K562 (cell line): ENCODE measurements around the gene GPR32. TPM values are rescaled to one million over a fixed set of nuclear protein-coding genes. Genes with fewer than 3 reads are reported as not detected.

Experiments used
- CREM ChIP-seq: IDR thresholded peaks from 2 replicates; pipeline ENCODE4 v1.6.1; 2014; ENCODE audit warnings: antibody characterized with exemption, low read depth
- EP400 ChIP-seq: fragments of 450-650 bp; IDR thresholded peaks from 2 replicates; pipeline ENCODE4 v1.6.1; 2017; ENCODE audit warnings: antibody characterized with exemption, mild to moderate bottlenecking, moderate library complexity
- HDAC3 ChIP-seq: fragments of 450-650 bp; IDR thresholded peaks from 2 replicates; pipeline ENCODE4 v1.6.1; 2018; ENCODE audit warnings: borderline replicate concordance, mild to moderate bottlenecking, moderate library complexity; ENCODE audit not compliant: partially characterized antibody
- MEF2A ChIP-seq: IDR thresholded peaks from 2 replicates; pipeline ENCODE4 v1.6.1; 2011; ENCODE audit warnings: low read depth, mild to moderate bottlenecking, low read length, moderate library complexity; ENCODE audit not compliant: control insufficient read depth
- TCF7 ChIP-seq: sonication (generic); IDR thresholded peaks from 2 replicates; pipeline ENCODE4 v1.6.1; 2016; ENCODE audit warnings: antibody characterized with exemption, borderline replicate concordance
- TRIM28 ChIP-seq: fragments of 450-650 bp; IDR thresholded peaks from 2 replicates; pipeline ENCODE4 v1.6.1; 2017
- ZKSCAN8 ChIP-seq: fragments of 200-800 bp; sonication (Bioruptor generic); IDR thresholded peaks from 2 replicates; pipeline ENCODE4 v1.6.1; 2016; ENCODE audit warnings: missing genetic modification characterization, missing compliant biosample characterization
- ZNF57 ChIP-seq: fragments of 450-650 bp; formaldehyde crosslinking; IDR thresholded peaks from 2 replicates; pipeline ENCODE4 v1.4.0; 2020; ENCODE audit warnings: mild to moderate bottlenecking, moderate library complexity
- polyA plus RNA-seq, 8 experiments: library from polyadenylated mRNA; depleted of rRNA in 4 of 8; stranded (reverse) in 5 of 8; unstranded in 3 of 8; fragments of >200 nt; fragmentation: Nextera tagmentation in 2 of 8; fragmentation: Illumina TruSeq in 1 of 8; extraction: Ambion mirVana in 2 of 8; extraction: Trizol in 1 of 8; gene quantifications; 2 replicates each; pipeline versions ENCODE4 v1.2.1 to v1.2.3, GENCODE V29; 2011 to 2014; ENCODE audit warnings: inconsistent platforms in 1 of 8, missing spikeins in 1 of 8
- total RNA-seq, 7 experiments: library from RNA; depleted of rRNA in 6 of 7; stranded (reverse); fragments of >200 nt in 6 of 7; fragmentation: Illumina TruSeq in 2 of 7; extraction: Trizol in 2 of 7; gene quantifications; 2 replicates each; pipeline versions ENCODE4 v1.2.1 to v1.2.3, GENCODE V29; 2011 to 2021; ENCODE audit warnings: low replicate concordance in 1 of 7
- TF ChIP-seq, protein P1 (sequence below), 2 experiments: fragments of 450-650 bp in 1 of 2; sonication (generic) in 1 of 2; formaldehyde crosslinking in 1 of 2; IDR thresholded peaks; 2 replicates each; pipeline versions ENCODE4 v1.7.1 to v1.9.0; 2016 to 2022; ENCODE audit warnings: inconsistent platforms in 1 of 2, mild to moderate bottlenecking in 1 of 2, missing genetic modification reagents in 1 of 2
- TF ChIP-seq, protein P2 (sequence below): fragments of 250-450 bp; sonication (Bioruptor Pico); IDR thresholded peaks from 2 replicates; pipeline ENCODE4 v1.4.0; 2020; ENCODE audit warnings: mild to moderate bottlenecking
- TF ChIP-seq, protein P3 (sequence below): sonication (generic); formaldehyde crosslinking; IDR thresholded peaks from 2 replicates; pipeline ENCODE4 v1.8.1; 2023; ENCODE audit warnings: mild to moderate bottlenecking, missing genetic modification reagents

The GPR32 gene
- total and polyA plus RNA-seq, 9 of the 15 experiments (the other 6 are each of a cell fraction or from before 2014, with no cell fraction given) = not detected

DNA sequence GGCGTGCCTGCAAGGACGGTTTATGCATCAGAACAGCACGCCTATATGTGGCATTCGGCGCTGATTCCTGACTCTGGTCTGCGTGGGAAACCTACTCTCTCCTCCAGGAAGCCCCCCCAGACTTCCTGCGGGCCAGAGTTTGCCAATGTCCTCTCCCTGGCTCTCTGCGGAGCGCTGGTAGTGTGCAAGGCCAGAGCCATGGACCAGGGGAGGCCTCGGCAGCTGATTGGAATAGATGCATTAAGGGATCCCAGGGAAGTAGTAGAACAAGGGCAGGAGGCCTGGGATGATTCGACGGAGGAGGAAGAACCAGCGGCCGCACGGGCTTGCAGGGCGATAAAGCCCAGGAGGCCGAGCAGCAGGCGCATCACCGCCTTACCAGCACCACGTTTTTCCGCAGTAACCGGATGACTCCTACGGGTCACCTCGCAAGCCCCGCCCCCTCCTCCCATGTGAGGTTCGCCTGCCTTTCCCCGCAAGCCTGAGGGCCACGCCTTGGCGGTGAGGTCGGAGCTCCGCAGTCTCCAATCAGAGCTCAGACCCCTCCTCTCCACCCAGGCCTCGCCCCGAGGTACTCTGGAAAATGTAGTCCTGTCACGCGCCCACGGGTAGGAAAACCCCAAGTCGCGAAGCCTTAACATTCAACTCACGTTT lies 42.1 kb upstream of the GPR32 start (continued):
- TF ChIP-seq, protein P1, sequence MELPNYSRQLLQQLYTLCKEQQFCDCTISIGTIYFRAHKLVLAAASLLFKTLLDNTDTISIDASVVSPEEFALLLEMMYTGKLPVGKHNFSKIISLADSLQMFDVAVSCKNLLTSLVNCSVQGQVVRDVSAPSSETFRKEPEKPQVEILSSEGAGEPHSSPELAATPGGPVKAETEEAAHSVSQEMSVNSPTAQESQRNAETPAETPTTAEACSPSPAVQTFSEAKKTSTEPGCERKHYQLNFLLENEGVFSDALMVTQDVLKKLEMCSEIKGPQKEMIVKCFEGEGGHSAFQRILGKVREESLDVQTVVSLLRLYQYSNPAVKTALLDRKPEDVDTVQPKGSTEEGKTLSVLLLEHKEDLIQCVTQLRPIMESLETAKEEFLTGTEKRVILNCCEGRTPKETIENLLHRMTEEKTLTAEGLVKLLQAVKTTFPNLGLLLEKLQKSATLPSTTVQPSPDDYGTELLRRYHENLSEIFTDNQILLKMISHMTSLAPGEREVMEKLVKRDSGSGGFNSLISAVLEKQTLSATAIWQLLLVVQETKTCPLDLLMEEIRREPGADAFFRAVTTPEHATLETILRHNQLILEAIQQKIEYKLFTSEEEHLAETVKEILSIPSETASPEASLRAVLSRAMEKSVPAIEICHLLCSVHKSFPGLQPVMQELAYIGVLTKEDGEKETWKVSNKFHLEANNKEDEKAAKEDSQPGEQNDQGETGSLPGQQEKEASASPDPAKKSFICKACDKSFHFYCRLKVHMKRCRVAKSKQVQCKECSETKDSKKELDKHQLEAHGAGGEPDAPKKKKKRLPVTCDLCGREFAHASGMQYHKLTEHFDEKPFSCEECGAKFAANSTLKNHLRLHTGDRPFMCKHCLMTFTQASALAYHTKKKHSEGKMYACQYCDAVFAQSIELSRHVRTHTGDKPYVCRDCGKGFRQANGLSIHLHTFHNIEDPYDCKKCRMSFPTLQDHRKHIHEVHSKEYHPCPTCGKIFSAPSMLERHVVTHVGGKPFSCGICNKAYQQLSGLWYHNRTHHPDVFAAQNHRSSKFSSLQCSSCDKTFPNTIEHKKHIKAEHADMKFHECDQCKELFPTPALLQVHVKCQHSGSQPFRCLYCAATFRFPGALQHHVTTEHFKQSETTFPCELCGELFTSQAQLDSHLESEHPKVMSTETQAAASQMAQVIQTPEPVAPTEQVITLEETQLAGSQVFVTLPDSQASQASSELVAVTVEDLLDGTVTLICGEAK (IDR thresholded peaks at IDR 0.05) = peak; percentile 62
- TF ChIP-seq, protein P1 (CRISPR knock-in tag; IDR thresholded peaks at IDR 0.05) = no peak
- TF ChIP-seq EP400 (peak; percentile 76), CREM (peak; percentile 85), TRIM28 (peak; percentile 23; the same call in 1 of the 2 replicates), HDAC3 (no peak), TCF7 (no peak; the same call in 1 of the 2 replicates), MEF2A (no peak), ZKSCAN8 (CRISPR knock-in tag) (no peak), ZNF57 (CRISPR knock-in tag) (no peak)
- TF ChIP-seq, protein P2, sequence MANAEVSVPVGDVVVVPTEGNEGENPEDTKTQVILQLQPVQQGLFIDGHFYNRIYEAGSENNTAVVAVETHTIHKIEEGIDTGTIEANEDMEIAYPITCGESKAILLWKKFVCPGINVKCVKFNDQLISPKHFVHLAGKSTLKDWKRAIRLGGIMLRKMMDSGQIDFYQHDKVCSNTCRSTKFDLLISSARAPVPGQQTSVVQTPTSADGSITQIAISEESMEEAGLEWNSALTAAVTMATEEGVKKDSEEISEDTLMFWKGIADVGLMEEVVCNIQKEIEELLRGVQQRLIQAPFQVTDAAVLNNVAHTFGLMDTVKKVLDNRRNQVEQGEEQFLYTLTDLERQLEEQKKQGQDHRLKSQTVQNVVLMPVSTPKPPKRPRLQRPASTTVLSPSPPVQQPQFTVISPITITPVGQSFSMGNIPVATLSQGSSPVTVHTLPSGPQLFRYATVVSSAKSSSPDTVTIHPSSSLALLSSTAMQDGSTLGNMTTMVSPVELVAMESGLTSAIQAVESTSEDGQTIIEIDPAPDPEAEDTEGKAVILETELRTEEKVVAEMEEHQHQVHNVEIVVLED = peak; percentile 21; the same call in 1 of the 2 replicates
- TF ChIP-seq, protein P3, sequence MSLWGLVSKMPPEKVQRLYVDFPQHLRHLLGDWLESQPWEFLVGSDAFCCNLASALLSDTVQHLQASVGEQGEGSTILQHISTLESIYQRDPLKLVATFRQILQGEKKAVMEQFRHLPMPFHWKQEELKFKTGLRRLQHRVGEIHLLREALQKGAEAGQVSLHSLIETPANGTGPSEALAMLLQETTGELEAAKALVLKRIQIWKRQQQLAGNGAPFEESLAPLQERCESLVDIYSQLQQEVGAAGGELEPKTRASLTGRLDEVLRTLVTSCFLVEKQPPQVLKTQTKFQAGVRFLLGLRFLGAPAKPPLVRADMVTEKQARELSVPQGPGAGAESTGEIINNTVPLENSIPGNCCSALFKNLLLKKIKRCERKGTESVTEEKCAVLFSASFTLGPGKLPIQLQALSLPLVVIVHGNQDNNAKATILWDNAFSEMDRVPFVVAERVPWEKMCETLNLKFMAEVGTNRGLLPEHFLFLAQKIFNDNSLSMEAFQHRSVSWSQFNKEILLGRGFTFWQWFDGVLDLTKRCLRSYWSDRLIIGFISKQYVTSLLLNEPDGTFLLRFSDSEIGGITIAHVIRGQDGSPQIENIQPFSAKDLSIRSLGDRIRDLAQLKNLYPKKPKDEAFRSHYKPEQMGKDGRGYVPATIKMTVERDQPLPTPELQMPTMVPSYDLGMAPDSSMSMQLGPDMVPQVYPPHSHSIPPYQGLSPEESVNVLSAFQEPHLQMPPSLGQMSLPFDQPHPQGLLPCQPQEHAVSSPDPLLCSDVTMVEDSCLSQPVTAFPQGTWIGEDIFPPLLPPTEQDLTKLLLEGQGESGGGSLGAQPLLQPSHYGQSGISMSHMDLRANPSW (CRISPR knock-in tag) = no peak
